HL-60 (cell line): ENCODE results near the gene TMEM245.

Experiments
- CTCF ChIP-seq: IDR thresholded peaks from one replicate; pipeline ENCODE4 v1.5.1; 2011; ENCODE audit warnings: low read length, control low read depth, inconsistent platforms; ENCODE audit not compliant: insufficient read depth
- GABPA ChIP-seq: IDR thresholded peaks from 2 replicates; pipeline ENCODE4 v1.6.1; 2012; ENCODE audit warnings: low read depth
- POLR2AphosphoS5 ChIP-seq: IDR thresholded peaks from 2 replicates; pipeline ENCODE4 v1.6.1; 2012; ENCODE audit warnings: low read depth
- REST ChIP-seq: IDR thresholded peaks from 2 replicates; pipeline ENCODE4 v1.6.1; 2012; ENCODE audit warnings: low read depth; ENCODE audit not compliant: insufficient replicate concordance
- SPI1 ChIP-seq: IDR thresholded peaks from 2 replicates; pipeline ENCODE4 v1.6.1; 2012; ENCODE audit warnings: low read depth, mild to moderate bottlenecking, borderline replicate concordance

- no peak for TF ChIP-seq CTCF
- no peak for TF ChIP-seq POLR2AphosphoS5
- TF ChIP-seq REST = no peak
- no peak for TF ChIP-seq GABPA
- TF ChIP-seq SPI1 = no peak
Measured at GRCh38 chr9:109068764-109069163, 51.0 kb downstream of the TMEM245 start.
